Middle frontal gyrus (tissue), 1 donor: ENCODE data around the gene KLHL29.

Experiments used
- DNase-seq: peaks from one replicate; pipeline ENCODE4 v3.0.0-alpha.2; 2015; ENCODE audit warnings: low spot score; ENCODE audit errors: extremely low spot score

KLHL29 gene

GRCh38 chr2:23491591-23492336 is 106.8 kb downstream of the KLHL29 start:
- DNase-seq = no peak

GRCh38 chr2:23492337-23492675 is 107.3 kb downstream of the KLHL29 start:
- DNase-seq = no peak

- no peak for DNase-seq
These were observed 107.9 kb downstream of the KLHL29 start for GRCh38 chr2:23492921-23493320.

- DNase-seq = no peak
These were observed 108.9 kb downstream of the KLHL29 start for GRCh38 chr2:23493846-23494245.

GRCh38 chr2:23494286-23494685 is 109.3 kb downstream of the KLHL29 start:
- DNase-seq = no peak

- no peak for DNase-seq
These were observed 110.7 kb downstream of the KLHL29 start for GRCh38 chr2:23495661-23496114.

GRCh38 chr2:23496456-23496855 is 111.5 kb downstream of the KLHL29 start:
- no peak for DNase-seq

GRCh38 chr2:23497063-23497462 is 112.1 kb downstream of the KLHL29 start:
- no peak for DNase-seq

- DNase-seq = no peak
These were observed 112.6 kb downstream of the KLHL29 start for GRCh38 chr2:23497536-23497935.

- no peak for DNase-seq
These were observed 114.0 kb downstream of the KLHL29 start for GRCh38 chr2:23498943-23499342.

- DNase-seq = no peak
These were observed 114.5 kb downstream of the KLHL29 start for GRCh38 chr2:23499439-23499838.

- no peak for DNase-seq
These were observed 115.9 kb downstream of the KLHL29 start for GRCh38 chr2:23500836-23501235.

- peak; percentile 58 for DNase-seq
These were observed 117.1 kb downstream of the KLHL29 start for GRCh38 chr2:23502096-23502495.

- DNase-seq = no peak
These were observed 118.1 kb downstream of the KLHL29 start for GRCh38 chr2:23503097-23503496.

GRCh38 chr2:23503682-23504081 is 118.7 kb downstream of the KLHL29 start:
- DNase-seq = no peak

- no peak for DNase-seq
These were observed 119.6 kb downstream of the KLHL29 start for GRCh38 chr2:23504591-23504990.

- no peak for DNase-seq
These were observed 120.4 kb downstream of the KLHL29 start for GRCh38 chr2:23505218-23505983.

GRCh38 chr2:23505984-23506380 is 121.0 kb downstream of the KLHL29 start:
- DNase-seq = no peak

- no peak for DNase-seq
These were observed 121.7 kb downstream of the KLHL29 start for GRCh38 chr2:23506531-23507266.

GRCh38 chr2:23507267-23508065 is 122.5 kb downstream of the KLHL29 start:
- DNase-seq = no peak

GRCh38 chr2:23508066-23508390 is 123.0 kb downstream of the KLHL29 start:
- no peak for DNase-seq
